ENCODE results near the gene SPINK1. TPM values are rescaled to one million over a fixed set of nuclear protein-coding genes. Genes with fewer than 3 reads are reported as not detected.

The SPINK1 gene
- total RNA-seq, 1 donor from 2014 or later, result not detected

GRCh38 chr5:147869112-147869511 is 37.6 kb upstream of the SPINK1 start:
- no peak for TF ChIP-seq CTCF (IDR thresholded peaks at IDR 0.05; ENCODE audit: unreplicated experiment)
- Mint-ChIP-seq H3K9me3 (ENCODE audit: unreplicated experiment) (no peaks in the 10 kb centered on the region), H3K27me3 (ENCODE audit: unreplicated experiment) (peaks cover 16% of the 10 kb centered on the region), H3K4me3 (ENCODE audit: unreplicated experiment) (no peak overlapping the region), H3K27ac (ENCODE audit: unreplicated experiment) (no peak overlapping the region), H3K4me1 (ENCODE audit: unreplicated experiment) (peaks cover 27% of the 10 kb centered on the region), H3K36me3 (ENCODE audit: low read depth, unreplicated experiment) (no peaks in the 10 kb centered on the region)
- no peak for DNase-seq (ENCODE audit: low spot score)

- H3K27ac Mint-ChIP-seq (ENCODE audit: unreplicated experiment), result no peak overlapping the region
Observed at GRCh38 chr5:147863454-147864158, 32.1 kb upstream of the SPINK1 start.

GRCh38 chr5:147860641-147861025 is 29.2 kb upstream of the SPINK1 start:
- H3K4me1 Mint-ChIP-seq (ENCODE audit: unreplicated experiment), result no peaks in the 10 kb centered on the region
- H3K4me3 Mint-ChIP-seq (ENCODE audit: unreplicated experiment), result no peak overlapping the region
- no peak for DNase-seq (ENCODE audit: low spot score)
- H3K27me3 Mint-ChIP-seq (ENCODE audit: unreplicated experiment), result no peaks in the 10 kb centered on the region
- H3K27ac Mint-ChIP-seq (ENCODE audit: unreplicated experiment), result no peak overlapping the region
- H3K9me3 Mint-ChIP-seq (ENCODE audit: unreplicated experiment), result no peaks in the 10 kb centered on the region
- TF ChIP-seq CTCF (IDR thresholded peaks at IDR 0.05; ENCODE audit: unreplicated experiment), result no peak
- no peaks in the 10 kb centered on the region for H3K36me3 Mint-ChIP-seq (ENCODE audit: low read depth, unreplicated experiment)

More at GRCh38 chr5:147863454-147864158, 32.1 kb upstream of the SPINK1 start:
- H3K27me3 Mint-ChIP-seq (ENCODE audit: unreplicated experiment), result peaks cover 3% of the 10 kb centered on the region
- no peak for TF ChIP-seq CTCF (IDR thresholded peaks at IDR 0.05; ENCODE audit: unreplicated experiment)
- DNase-seq (ENCODE audit: low spot score), result no peak
- H3K4me3 Mint-ChIP-seq (ENCODE audit: unreplicated experiment), result no peak overlapping the region
- peaks cover 4% of the 10 kb centered on the region for H3K4me1 Mint-ChIP-seq (ENCODE audit: unreplicated experiment)
- no peaks in the 10 kb centered on the region for H3K9me3 Mint-ChIP-seq (ENCODE audit: unreplicated experiment)
- H3K36me3 Mint-ChIP-seq (ENCODE audit: low read depth, unreplicated experiment), result no peaks in the 10 kb centered on the region

GRCh38 chr5:147859962-147860640 is 28.6 kb upstream of the SPINK1 start:
- no peak for DNase-seq (ENCODE audit: low spot score)

More at GRCh38 chr5:147859962-147860640, 28.6 kb upstream of the SPINK1 start:
- Mint-ChIP-seq H3K4me1 (ENCODE audit: unreplicated experiment) (no peaks in the 10 kb centered on the region), H3K27ac (ENCODE audit: unreplicated experiment) (no peak overlapping the region), H3K4me3 (ENCODE audit: unreplicated experiment) (no peak overlapping the region), H3K36me3 (ENCODE audit: low read depth, unreplicated experiment) (no peaks in the 10 kb centered on the region), H3K27me3 (ENCODE audit: unreplicated experiment) (no peaks in the 10 kb centered on the region), H3K9me3 (ENCODE audit: unreplicated experiment) (no peaks in the 10 kb centered on the region)
- no peak for TF ChIP-seq CTCF (IDR thresholded peaks at IDR 0.05; ENCODE audit: unreplicated experiment)

Measured in endothelial cell (in vitro differentiated cells).